Smooth muscle cell of the umbilical artery (primary cell): Measurements from ENCODE around the gene ZMYND19. TPM values are rescaled to one million over a fixed set of nuclear protein-coding genes. Genes with fewer than 3 reads are reported as not detected.

Experiments
- total RNA-seq: library from RNA; depleted of rRNA; stranded (reverse); fragments of >200 nt; gene quantifications from 2 replicates; pipeline ENCODE4 v1.2.3, GENCODE V29; 2014

The ZMYND19 gene
- 18.3 and 18.4 TPM in 2 replicates for total RNA-seq

GRCh38 chr9:137590469-137591383 is at the start of gene ZMYND19:
TSS of gene ZMYND19 (minus strand) at chr9:137590512. CDS start at chr9:137590263, 249 bp downstream.

GRCh38 chr9:137618105-137619067 is 28.1 kb upstream of the ZMYND19 start, which contains the start of gene EHMT1:
TSS of gene EHMT1 (plus strand) at chr9:137619005. CDS start at chr9:137619029, 24 bp downstream.

GRCh38 chr9:137605121-137606004 is 15.1 kb upstream of the ZMYND19 start, which contains the start of gene ARRDC1:
TSS of gene ARRDC1 (plus strand) at chr9:137605686. CDS start at chr9:137605718, 32 bp downstream.

DNA sequence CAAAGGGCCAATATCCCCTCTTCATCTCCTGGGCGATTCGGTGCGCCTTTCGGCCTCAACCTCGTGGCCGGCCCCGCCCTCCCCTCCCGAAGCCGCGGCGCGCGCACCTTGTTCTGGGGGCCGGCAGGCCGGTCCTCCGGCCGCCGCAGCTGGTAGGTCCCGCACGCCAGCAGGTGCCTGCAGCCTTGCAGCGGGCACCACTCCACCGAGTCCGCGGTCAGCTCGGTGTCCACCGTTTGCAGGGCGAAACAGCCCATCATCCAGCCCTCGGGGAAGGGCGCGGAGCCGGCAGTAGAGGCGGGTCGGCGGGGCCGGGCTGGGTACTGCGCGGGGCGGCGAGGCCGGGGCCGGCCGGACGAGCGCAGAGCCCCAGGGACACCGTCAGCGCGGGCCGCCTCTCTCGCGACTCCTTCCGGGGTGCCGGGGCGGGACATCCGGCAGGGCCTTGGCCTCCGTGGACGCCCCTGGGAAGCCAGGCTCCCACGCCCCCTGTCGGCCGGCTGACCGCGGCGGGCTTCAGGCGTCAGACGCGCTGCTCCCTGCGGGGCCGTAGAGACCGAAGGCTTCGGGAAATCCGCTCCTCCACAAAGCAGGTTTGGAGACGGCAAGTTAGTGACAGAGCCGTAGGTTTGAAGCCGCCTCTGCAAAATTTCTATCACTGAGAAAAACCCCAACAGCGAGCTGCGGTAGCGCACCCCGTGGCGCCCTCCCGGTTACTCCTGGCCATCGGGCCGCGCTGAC is 11.6 kb downstream of the ZMYND19 start, which contains the start of gene DPH7:
Gene DPH7 (minus strand): TSS at position 408 of the 741 bp plus-strand sequence. CDS start 148 bp downstream, at position 260.

DNA sequence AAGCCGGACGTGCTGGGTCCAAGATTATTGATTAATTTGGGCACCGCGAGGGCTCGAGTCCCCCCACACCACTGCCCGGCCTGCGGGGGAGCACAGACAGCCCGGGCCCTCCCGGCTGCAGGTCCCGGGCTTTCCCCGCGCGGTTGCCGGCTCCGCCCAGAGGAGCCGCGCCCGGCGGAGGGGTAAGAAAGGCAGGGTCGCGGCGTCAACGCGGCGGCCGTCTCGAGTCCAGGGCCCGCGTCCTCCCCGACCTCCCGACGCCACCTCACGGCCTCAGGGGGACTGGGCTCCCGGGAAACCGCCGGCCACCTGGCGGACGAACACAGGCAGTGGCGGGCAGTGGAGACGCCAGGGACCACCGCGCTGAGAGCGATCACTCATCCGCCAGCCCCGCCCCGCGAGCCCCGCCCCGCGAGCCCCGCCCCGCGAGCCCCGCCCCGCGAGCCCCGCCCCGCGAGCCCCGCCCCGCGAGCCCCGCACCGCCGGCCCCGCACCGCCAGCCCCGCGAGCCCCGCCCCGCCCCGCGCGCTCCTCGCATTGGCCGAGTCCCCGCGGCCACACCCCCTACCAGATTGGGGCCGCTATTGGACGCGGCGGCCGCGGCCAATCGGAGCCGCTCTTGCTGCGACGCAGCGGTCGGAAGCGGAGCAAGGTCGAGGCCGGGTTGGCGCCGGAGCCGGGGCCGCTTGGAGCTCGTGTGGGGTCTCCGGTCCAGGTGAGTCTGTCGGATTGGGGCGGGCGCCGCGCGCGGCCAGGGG is 38.9 kb downstream of the ZMYND19 start, which contains the start of gene MRPL41:
Gene MRPL41 (plus strand): TSS at position 616 of the 758 bp plus-strand sequence. CDS start 203 bp downstream, outside the sequence.

GRCh38 chr9:137550231-137550621 is 40.1 kb downstream of the ZMYND19 start, which contains the start of gene PNPLA7:
TSS of gene PNPLA7 (minus strand) at chr9:137550402. CDS start at chr9:137550197, 205 bp downstream.

Other genes with a start within 250 kb of the ZMYND19 start
- 10.8 and 12.2 TPM in 2 replicates for gene EXD3, start 167.3 kb downstream of the ZMYND19 start, total RNA-seq
- gene NOXA1, start 167.1 kb downstream of the ZMYND19 start, total RNA-seq: 0.18 and 0.30 TPM in 2 replicates
- gene ENTPD8, start 149.2 kb downstream of the ZMYND19 start, total RNA-seq: not detected in 2 replicates
- 11.3 and 26.0 TPM in 2 replicates for gene NSMF, start 131.2 kb downstream of the ZMYND19 start, total RNA-seq
- gene PNPLA7, start 40.1 kb downstream of the ZMYND19 start, total RNA-seq: 0.59 and 2.3 TPM in 2 replicates
- 31.2 and 39.8 TPM in 2 replicates for gene MRPL41, start 38.6 kb downstream of the ZMYND19 start, total RNA-seq
- gene DPH7, start 11.6 kb downstream of the ZMYND19 start, total RNA-seq: 25.2 and 28.8 TPM in 2 replicates
- gene ARRDC1, start 15.2 kb upstream of the ZMYND19 start, total RNA-seq: 10.7 and 21.8 TPM in 2 replicates
- 30.6 and 58.9 TPM in 2 replicates for gene EHMT1, start 28.5 kb upstream of the ZMYND19 start, total RNA-seq